Progenitor cell of endocrine pancreas (in vitro differentiated cells): Measurements from ENCODE around the gene KCNJ9. TPM values are rescaled to one million over a fixed set of nuclear protein-coding genes. Genes with fewer than 3 reads are reported as not detected.

Source experiments
- DNase-seq: peaks from one replicate; pipeline ENCODE4 v3.0.0; 2021; ENCODE audit warnings: low spot score; ENCODE audit not compliant: unreplicated experiment
- H3K27ac Mint-ChIP-seq: 2 replicates; pipeline ENCODE4 v1.8.0; 2021; ENCODE audit warnings: mild to moderate bottlenecking, moderate library complexity, mixed read lengths
- H3K27me3 Mint-ChIP-seq: 2 replicates; pipeline ENCODE4 v1.8.0; 2021; ENCODE audit warnings: mixed read lengths
- H3K36me3 Mint-ChIP-seq: 2 replicates; pipeline ENCODE4 v1.8.0; 2022; ENCODE audit warnings: mixed read lengths; ENCODE audit not compliant: insufficient read depth
- H3K4me1 Mint-ChIP-seq: 2 replicates; pipeline ENCODE4 v1.8.0; 2021; ENCODE audit warnings: low read depth, mixed read lengths
- H3K4me3 Mint-ChIP-seq: 2 replicates; pipeline ENCODE4 v1.8.0; 2021; ENCODE audit warnings: low read depth, mild to moderate bottlenecking, moderate library complexity, mixed read lengths
- H3K9me3 Mint-ChIP-seq: 2 replicates; pipeline ENCODE4 v1.8.0; 2021; ENCODE audit warnings: low read depth, mixed read lengths
- total RNA-seq: library from RNA; stranded (reverse); gene quantifications from 2 replicates; pipeline ENCODE4 v1.2.1, GENCODE V29; 2021
- TF ChIP-seq, protein P1 (sequence below): fragments of 200-600 bp; sonication (generic); IDR thresholded peaks from one replicate; pipeline ENCODE4 v1.5.0; 2021; ENCODE audit warnings: antibody characterized with exemption, mild to moderate bottlenecking; ENCODE audit not compliant: unreplicated experiment

The KCNJ9 gene
- total RNA-seq, 1 donor from 2014 or later: not detected

DNA sequence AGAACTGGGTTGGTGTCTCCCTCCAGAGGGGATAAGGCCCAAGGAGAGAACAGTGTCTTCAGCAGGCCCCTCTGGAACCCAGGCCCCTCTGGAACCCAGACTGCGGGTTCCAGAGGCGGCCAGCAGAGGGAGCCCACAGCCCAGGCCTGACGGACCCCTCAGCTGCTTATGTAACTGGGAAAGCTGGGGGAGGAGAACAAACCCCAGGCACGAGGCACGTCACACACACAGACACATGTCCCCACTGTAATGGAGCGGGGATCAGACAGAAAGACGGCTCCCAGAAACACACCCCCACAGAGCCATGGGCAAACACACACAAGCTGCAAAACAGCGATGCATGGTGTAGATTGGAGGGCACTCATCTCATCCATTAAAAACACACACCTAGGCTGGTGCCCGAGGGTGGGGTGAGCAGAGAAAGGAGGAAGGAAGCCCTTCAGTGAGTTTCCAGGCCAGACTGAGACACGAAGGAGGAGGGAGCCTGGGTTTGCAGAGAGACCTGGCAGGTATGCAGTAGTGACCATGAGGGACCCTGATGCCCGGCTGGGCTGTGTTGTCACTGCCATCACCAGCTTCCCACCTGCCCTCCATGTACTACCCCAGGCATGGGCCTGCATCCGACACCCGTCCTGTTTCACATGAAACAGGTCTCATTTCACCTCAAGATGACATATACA lies 19.8 kb downstream of the KCNJ9 start:
- Mint-ChIP-seq H3K9me3 (no peaks in the 10 kb centered on the region), H3K4me1 (peaks cover 19% of the 10 kb centered on the region), H3K27me3 (peaks cover 19% of the 10 kb centered on the region), H3K27ac (peak overlapping the region; percentile 88), H3K36me3 (no peaks in the 10 kb centered on the region), H3K4me3 (no peak overlapping the region)
- DNase-seq: peak; percentile 66
- TF ChIP-seq, protein P1, sequence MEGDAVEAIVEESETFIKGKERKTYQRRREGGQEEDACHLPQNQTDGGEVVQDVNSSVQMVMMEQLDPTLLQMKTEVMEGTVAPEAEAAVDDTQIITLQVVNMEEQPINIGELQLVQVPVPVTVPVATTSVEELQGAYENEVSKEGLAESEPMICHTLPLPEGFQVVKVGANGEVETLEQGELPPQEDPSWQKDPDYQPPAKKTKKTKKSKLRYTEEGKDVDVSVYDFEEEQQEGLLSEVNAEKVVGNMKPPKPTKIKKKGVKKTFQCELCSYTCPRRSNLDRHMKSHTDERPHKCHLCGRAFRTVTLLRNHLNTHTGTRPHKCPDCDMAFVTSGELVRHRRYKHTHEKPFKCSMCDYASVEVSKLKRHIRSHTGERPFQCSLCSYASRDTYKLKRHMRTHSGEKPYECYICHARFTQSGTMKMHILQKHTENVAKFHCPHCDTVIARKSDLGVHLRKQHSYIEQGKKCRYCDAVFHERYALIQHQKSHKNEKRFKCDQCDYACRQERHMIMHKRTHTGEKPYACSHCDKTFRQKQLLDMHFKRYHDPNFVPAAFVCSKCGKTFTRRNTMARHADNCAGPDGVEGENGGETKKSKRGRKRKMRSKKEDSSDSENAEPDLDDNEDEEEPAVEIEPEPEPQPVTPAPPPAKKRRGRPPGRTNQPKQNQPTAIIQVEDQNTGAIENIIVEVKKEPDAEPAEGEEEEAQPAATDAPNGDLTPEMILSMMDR: peak; percentile 91

- peak overlapping the region; percentile 40 for H3K27ac Mint-ChIP-seq
- H3K27me3 Mint-ChIP-seq: peaks cover 26% of the 10 kb centered on the region
- H3K4me1 Mint-ChIP-seq: peaks cover 19% of the 10 kb centered on the region
- no peak overlapping the region for H3K4me3 Mint-ChIP-seq
- no peaks in the 10 kb centered on the region for H3K9me3 Mint-ChIP-seq
- no peaks in the 10 kb centered on the region for H3K36me3 Mint-ChIP-seq
- no peak for DNase-seq
- TF ChIP-seq, protein P1: no peak
Measured at GRCh38 chr1:160101717-160102522, 20.6 kb downstream of the KCNJ9 start.

DNA sequence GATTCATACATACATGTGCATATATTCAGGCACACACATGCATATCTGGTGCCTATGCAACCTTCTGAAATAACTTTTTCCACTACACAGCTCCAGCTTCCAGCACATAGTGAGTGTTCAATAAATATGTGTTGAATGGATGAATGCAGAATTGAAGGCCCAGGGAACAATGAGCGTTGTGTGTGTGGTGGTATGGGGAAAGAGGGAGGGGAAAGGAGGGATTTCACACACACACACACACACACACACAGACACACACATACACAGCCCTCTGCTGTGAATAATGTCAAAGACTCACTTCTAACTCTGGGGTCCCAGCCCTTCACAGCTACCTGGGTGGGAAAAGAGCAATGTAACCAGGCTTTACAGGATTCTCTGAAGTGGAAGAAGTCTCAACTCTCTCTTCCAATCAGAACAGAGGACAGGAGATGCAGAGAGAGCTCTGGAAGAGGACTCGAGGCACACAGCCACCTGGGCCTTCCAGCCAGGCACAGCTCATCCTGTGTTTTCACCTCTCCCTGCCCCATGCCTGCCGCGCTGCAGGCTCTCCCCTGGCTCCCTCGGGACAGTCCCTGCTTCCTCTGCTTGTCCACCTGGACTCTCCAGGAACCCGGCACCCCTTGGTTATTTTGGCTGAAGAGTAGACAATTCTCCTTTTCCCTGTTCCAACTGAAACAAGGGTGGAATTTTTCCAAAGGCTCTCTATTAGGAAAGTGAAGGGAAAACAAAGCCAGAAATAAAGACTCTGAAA lies 22.5 kb downstream of the KCNJ9 start:
- no peak for DNase-seq
- H3K4me1 Mint-ChIP-seq: peaks cover 13% of the 10 kb centered on the region
- H3K27me3 Mint-ChIP-seq: peaks cover 28% of the 10 kb centered on the region
- H3K36me3 Mint-ChIP-seq: no peaks in the 10 kb centered on the region
- no peak overlapping the region for H3K4me3 Mint-ChIP-seq
- no peak overlapping the region for H3K27ac Mint-ChIP-seq
- no peaks in the 10 kb centered on the region for H3K9me3 Mint-ChIP-seq
- TF ChIP-seq, protein P1: no peak

DNA sequence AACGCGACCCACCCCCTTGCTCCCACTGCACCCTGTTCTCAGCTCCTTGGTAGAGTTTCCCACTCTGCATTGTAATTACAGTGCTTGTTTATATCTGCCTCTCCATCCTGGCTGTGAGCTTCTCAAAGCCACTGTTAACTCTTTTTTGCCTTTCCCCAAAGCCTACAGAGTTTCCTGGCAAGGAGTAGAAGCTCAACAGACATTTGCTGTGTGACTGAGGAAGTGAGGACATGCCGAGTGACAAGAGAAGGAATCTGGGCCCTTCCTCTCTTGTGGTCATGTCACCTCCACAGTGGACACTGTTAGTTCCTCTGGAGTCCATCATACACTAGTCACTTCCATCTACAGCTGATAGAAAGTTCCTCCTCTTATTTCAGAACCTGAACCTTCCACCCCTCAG lies 23.1 kb downstream of the KCNJ9 start:
- H3K4me1 Mint-ChIP-seq: peaks cover 13% of the 10 kb centered on the region
- no peaks in the 10 kb centered on the region for H3K36me3 Mint-ChIP-seq
- H3K27me3 Mint-ChIP-seq: peaks cover 28% of the 10 kb centered on the region
- DNase-seq: no peak
- H3K27ac Mint-ChIP-seq: no peak overlapping the region
- no peak overlapping the region for H3K4me3 Mint-ChIP-seq
- TF ChIP-seq, protein P1: no peak
- no peaks in the 10 kb centered on the region for H3K9me3 Mint-ChIP-seq

- Mint-ChIP-seq H3K9me3 (no peaks in the 10 kb centered on the region), H3K27ac (no peak overlapping the region), H3K27me3 (peaks cover 26% of the 10 kb centered on the region), H3K4me1 (peaks cover 14% of the 10 kb centered on the region), H3K36me3 (no peaks in the 10 kb centered on the region), H3K4me3 (no peak overlapping the region)
- TF ChIP-seq, protein P1: no peak
- no peak for DNase-seq
Measured at GRCh38 chr1:160105155-160105554, 23.8 kb downstream of the KCNJ9 start.
